SKM-1 treated with dmso at 0.1 percent for 144 hours (cell line): ENCODE data around the gene NBEAL2.

Experiments
- DNase-seq: peaks from one replicate; lab custom pipeline; 2025; ENCODE audit not compliant: unreplicated experiment; lab: John Stamatoyannopoulos, UW

The NBEAL2 gene

DNA sequence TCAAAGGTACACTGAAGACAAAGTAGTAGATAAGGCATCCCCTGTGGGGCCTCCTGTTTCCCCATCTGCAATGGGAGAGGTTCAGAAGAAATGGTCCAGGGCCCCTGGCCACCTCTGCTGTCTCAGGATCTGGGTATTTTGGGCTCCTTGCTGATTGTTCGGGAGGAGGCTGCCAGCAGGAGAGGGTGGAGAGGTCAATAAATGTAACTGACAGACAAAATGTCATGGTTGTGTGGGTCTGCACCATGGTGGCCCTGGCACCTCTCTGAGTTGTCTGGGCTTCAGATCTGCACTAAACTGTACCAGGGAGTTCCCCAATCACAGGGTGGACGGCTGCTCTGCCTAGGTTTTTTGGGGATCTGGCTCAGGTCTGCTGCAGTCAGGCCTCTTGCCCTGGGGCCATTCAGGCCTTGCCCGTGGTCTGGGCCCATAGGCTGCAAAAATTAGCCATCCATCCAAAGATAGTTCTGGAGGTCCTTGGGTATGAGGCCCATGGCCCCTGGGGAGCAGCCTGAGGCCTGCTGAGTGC lies 7.4 kb downstream of the NBEAL2 start:
- DNase-seq: no peak

DNA sequence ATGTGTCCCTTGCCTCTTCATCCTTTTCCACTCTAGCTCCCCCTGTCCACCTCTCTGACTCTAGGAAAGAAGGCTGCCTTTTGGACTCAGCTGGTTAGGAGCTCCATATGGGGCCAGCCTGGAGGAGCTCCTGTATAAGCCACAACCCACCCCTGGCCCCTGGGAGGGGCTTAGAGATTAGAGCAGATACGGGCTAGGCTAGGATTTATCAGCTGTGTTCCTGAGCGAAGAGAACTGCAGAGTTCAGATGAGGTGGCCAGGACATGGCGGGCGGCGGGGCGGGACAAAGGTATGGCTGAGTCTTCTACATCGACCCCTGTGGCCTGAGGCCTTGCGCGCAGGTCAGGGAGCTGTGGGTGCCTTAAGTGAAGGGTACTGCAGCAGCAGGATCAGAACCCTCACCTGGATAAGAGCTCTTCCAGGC lies 7.9 kb downstream of the NBEAL2 start:
- DNase-seq: no peak

DNA sequence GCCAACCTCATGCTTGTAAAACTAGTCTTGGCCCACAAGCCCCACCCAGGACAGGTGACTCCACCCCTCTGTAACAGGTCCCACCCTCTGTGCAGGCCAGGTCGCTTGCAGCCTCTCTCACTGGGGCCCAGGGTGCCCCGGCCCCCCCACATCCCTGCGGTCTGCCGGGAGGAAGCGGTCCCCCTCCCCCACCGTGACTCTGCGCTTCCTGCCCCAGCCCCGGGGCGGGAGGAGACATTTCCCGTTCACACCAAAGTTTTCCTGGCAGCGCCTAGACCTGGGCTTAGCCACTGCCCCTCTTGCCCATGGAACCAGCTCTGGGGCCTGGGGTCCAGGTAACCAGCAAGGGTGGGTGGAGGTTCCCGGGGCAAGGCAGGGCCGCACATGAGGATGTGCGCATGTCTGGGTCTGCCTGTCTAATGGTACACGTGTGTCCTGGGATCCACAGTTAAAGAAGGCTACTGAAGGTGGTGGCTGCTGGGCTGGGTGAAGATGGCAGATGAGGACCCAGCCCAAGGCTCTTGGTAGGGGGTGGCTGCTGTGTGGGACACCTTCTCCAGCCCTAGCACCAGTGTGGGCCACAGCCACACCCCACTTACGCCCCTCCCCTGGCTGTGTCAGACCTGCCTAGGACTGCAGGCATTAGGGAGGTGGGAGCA lies 8.4 kb downstream of the NBEAL2 start:
- peak; percentile 94 for DNase-seq

DNA sequence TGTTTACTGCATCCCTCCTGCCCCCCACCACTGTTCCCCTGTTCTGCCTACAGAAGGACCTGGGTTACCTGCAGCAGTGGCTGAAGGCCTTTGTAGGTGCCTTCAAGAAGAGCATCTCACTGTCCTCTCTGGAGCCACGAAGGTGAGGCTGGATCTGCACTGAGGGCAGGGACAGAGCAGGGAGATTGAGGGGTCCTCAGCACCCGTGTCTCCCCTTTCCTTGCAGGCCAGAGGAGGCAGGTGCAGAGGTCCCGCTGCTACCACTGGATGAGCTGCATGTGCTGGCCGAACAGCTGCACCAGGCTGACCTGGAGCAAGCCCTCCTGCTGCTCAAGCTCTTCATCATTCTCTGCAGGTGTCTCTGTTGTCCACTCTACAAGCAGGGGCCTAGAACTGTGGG lies 9.2 kb downstream of the NBEAL2 start:
- DNase-seq: no peak

DNA sequence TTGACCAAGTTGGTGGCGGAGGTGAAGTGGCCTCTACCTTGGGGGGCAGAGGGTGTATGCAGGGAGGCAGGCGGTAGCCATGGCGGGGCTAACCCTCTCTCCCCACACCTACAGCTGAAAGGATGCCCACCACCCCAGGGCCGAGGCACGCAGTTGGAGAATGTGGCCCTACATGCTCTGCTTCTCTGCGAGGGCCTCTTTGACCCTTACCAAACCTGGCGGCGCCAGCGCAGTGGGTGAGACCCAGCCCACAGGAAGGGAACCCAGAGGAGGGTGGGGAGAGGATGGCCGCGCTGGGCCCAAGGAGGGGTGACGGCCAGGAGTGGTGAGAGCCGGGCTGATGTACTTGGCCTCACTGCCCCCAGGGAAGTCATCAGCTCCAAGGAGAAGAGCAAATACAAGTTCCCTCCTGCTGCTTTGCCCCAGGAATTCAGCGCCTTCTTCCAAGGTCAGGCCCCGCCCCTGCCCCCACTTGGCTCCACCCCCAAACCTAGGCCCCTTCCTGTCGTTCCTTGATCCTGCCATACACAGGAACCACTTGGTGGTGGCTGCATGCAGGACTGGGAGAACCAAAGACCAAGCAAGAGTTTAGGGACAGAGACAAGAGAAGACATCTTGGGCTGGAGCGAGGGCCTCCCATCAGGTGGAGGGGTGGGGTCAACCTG lies 9.8 kb downstream of the NBEAL2 start:
- DNase-seq: no peak

DNA sequence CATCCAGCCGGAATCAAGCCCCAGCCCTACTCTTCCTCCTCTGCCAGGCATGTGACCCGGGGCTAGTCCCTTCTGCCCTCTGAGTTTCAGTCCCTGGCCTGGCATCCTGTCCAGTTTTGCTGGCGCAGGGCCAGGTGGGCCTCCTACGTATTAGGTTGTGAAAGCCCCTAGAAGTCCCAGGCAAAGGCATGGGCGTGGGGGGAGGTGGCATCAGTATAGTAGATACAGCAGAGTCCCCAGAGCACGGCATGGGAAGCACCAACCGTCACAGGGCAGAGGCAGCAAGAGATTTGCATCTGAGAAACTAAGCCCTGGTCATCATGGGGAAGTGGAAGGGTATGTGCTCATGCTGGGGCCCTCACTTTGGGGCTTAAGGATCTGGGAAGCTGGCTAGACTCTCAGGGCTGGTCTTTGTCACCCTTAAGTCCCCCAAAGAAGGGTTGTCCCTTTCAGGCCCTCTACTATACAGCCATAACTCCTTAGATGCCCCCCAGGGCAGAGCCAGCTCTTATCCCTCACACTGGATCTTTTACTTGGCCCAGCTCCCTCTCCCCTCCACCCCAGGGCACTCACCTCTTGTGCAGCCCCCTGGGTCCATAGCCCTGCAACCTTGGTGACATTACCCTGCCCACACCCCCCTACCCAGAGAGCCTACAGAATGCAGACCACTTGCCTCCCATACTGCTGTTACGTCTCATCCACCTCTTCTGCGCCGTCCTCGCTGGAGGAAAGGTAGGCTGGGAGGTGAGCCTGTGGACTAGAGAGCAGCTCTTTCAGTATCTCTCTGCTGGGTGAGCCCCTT lies 11.3 kb downstream of the NBEAL2 start:
- no peak for DNase-seq

DNA sequence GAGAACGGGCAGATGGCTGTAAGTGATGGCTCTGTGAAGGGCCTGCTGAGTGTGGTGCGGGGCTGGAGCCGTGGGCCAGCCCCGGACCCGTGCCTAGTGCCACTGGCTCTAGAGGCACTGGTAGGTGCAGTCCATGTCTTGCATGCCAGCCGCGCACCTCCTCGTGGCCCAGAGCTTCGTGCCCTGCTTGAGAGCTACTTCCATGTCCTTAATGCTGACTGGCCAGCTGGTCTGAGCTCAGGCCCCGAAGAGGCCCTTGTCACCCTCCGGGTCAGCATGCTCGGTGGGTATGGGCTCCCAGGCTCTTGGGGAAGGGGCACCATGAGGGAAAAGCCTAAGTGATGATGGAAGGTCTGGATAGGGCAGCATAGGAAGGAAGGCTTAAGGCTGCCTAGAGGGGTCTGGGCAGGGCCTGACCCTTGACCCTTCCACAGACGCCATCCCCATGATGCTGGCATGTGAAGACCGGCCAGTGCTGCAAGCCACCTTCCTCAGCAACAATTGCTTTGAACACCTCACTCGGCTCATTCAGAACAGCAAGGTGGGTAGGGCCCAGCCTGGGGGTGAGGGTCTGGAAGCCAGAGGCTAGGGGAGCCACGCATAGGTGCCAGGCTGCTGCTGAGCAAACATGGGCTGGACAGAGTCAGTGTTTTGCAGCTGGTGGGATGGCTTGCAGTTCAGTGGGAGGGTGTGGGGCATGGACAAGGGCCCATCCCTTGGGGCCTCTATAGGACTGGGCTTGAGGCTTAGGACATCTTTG lies 12.1 kb downstream of the NBEAL2 start:
- no peak for DNase-seq

DNA sequence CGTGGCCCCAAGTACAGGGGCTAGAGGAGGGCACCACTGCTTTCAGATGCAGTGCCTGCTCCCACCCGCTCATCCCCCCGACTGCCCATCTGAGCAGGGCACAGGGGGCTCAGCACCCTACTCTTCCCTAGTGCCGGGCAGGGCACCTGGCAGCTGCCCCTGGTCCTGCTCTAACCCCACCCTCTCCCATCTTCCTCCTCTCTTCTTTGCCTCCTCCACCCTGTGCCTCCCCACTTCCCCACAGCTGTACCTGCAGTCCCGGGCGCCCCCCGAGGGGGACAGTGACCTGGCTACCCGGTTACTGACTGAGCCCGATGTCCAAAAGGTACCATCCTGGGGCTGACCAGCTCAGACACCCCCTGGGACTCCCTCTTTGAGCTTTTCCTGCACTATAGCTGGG lies 12.8 kb downstream of the NBEAL2 start:
- DNase-seq: no peak

DNA sequence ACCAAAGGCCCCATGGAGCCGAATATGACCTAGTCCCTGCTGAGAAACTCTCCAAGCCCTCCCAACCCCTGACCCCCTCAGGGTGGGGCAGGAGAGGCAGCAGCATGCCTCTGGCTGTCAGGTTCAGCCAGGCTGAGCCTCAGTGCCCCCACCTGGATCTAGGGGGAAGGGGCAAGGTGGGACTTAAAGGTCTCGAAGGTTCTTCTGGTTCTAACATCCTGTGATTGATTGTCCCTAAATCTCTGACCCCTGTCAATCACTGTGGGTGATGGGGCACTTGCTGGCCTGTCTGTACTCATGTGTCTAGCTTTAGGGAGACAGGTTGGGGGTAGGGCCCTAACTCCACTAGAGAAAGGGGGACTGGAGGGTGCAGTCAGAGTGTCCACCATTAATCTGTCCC lies 13.8 kb downstream of the NBEAL2 start:
- DNase-seq: no peak

DNA sequence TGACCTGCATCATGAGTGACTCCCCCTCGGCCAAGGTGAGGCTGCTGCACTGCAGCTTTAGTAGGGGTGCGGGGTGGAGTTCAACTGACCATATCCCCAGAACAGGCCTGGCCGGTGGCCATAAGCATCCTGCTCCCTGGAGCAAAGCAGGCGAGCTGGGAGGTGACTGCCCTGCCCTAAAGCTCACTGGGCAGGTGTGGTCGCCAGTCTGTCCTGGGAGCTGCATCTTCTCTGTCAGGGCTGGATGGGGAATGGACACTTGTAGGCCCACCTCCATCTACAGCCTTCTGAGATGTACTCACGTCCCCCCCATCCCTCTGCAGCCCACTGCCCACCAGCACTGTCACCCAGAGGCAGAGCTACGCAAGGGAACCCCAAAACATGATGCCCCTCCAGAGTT lies 14.5 kb downstream of the NBEAL2 start:
- no peak for DNase-seq

DNA sequence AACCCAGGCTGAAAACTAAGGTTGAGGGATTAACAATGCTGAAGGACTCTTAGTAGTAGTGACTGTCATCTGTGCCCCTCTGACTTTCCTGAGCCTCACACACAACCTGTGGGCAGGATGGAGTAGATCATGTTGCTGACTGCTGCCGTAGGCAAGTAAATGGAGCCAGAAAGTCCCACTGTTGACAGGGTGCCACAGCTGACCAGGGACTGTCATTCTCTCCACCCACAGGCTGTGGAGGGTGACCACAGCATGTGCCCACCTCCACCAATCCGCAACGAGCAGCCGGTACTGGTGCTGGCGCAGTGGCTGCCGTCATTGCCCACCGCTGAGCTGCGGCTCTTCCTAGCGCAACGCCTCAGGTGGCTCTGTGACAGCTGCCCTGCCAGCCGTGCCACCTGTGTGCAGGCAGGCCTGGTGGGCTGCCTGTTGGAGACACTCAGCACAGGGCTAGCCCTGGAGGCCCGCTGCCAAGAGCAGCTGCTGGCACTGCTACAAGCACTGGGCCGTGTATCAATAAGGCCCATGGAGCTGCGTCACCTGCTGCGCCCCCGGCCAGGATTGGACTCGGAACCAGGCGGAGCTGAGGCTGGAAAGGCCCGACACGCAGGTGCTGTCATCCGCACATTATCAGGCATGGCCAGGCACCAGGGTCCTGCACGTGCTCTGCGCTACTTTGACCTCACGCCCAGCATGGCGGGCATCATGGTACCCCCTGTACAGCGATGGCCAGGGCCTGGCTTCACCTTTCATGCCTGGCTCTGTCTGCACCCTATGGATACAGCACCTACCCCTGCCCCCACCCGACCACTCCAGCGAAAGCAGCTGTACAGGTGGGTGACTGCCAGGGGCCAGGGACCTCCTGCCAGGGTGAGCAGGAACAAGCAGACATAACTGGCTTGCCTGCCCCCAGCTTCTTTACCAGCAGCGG lies 15.6 kb downstream of the NBEAL2 start:
- no peak for DNase-seq

DNA sequence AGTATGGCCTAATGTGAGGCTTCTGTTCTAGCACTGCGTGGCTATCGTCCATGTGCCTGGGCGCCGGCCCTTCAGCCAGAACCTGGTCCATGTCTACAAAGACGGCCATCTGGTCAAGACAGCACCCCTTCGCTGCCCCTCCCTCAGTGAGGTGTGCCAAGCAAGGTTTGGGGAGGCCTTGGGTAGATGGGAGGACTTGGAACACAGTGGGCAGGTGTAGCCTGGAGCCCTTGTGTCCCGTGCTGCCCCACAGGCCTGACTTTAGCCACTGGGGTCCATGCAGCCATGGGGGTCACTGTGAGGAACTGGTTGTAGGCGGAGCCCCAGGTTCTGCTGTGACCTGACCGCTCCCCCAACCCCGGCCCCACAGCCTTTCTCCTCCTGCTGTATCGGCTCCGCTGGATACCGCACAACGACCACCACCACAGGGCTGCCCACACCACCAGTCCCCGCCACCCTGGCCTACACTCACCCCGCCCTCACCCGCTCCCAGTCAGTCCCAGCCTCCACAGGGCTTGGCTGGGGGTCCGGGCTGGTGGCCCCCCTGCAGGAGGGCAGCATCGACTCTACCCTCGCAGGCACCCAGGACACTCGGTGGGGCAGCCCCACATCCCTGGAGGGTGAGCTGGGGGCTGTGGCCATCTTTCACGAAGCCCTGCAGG lies 16.6 kb downstream of the NBEAL2 start:
- no peak for DNase-seq

DNA sequence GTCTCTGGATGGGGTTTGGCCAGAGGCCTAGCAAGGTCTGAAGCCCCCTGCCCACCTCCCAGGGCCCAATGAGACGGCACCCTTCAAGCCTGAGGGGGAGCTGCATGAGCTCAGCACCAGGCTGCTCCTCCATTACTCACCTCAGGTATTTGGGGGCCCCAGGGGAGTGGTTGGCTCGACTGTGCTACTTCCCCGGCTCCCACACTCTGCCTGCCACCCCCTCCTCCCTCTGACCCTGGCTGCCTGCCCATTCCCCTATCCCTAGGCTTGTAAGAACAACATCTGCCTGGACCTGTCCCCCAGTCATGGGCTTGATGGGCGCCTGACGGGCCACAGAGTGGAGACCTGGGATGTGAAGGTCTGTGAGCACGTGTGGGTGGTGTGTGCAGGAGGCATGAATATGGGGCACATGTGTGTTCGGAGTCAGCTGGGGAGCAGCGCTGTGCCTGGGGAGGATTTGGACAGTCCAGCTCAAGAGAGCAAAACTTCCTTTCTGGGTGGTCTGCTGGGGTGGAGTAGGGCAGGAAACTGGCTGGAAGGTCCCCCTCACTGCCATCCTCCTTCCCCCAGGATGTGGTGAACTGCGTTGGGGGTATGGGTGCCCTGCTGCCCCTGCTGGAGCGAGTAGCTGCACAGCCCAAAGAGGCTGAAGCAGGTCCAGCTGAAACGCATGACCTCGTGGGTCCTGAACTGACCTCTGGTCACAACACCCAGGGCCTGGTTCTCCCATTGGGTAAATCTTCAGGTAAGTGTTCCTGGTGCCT lies 17.4 kb downstream of the NBEAL2 start:
- no peak for DNase-seq

DNA sequence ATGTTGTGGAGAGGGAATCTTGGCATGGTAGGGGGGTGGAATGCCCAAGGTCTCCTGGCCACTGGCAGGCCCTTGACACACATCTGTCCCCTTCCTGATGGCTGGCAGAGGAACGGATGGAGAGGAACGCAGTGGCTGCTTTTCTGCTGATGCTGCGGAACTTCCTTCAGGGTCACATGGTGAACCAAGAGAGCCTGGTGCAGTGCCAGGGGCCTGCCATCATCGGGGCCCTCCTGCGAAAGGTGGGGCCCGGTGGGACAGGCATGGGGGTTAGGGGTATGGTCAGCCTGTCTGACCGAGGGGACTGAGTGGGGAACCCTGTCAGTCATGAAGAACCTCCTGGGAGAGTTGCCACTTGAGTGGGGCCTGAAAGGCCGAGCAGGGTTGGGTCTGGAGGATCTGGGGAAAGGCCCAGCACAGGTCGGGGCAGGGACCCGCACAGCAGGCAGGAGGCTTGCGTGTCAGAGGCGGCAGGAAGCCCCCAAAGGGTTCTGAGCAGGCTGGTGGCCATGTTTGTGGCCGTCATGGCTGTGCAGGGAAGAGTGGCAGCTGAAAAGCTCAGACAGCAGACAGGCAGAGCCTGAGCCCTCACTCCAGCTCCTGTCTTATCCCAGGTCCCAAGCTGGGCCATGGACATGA lies 18.1 kb downstream of the NBEAL2 start:
- DNase-seq: no peak

DNA sequence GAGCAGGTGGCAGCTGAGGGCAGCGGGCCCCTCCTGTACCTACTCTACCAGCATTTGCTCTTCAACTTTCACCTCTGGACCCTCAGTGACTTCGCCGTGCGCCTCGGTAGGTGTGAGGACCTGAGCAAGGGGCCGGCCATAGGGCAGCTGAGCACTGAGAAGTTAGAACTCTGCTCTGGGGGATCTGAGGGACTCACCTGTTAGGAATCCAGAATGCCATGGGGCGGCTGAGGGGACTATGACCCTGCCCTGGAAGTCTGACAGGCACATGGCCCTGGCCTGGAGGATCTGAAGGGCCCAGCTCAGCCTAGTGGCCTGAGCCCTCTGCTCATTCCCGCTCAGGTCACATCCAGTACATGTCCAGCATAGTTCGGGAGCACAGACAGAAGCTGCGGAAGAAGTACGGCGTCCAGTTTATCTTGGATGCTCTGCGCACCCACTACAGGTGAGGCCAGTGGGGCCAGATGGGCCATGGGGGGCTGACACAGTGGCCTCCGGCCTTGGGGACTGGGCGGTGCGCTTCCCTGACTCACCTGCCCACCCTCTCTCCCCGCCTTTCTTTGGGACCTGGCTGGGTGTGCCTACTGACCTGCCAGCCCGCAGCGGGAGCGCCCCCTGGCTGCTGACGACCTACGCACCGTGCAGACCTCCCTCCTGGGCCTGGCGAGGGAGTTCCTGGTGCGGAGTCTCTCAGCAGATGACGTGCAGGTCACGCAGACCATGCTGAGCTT lies 18.8 kb downstream of the NBEAL2 start:
- peak; percentile 17 for DNase-seq

DNA sequence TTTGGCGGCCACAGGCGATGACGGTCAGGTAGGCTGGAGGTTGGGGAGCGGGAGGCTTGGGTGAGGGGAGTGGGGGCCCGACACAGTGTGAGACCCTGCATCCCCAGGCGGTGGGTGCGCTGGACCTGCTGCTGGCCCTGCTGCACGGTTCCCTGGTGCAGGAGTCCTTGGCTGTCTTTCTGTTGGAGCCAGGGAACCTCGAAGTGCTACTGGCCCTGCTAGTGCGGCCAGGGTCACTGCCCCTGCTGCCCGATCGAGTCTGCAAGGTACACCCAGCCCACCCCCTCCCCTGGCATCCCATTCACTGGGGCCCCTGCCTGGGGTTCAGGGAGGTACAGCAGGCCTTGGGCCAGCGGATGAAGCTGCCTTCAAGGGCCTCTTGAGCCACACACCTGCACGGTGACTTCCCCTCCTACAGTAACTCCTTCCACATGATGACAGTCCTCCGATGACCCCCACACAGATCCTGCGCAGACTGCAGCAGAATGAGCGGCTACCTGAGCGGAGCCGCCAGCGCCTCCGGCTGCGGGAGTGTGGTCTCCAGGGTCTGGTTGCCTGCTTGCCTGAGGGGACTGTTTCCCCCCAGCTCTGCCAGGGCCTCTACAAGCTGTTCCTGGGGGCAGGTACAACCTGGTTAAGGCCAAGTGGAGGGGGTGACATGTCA lies 19.5 kb downstream of the NBEAL2 start:
- DNase-seq: no peak

DNA sequence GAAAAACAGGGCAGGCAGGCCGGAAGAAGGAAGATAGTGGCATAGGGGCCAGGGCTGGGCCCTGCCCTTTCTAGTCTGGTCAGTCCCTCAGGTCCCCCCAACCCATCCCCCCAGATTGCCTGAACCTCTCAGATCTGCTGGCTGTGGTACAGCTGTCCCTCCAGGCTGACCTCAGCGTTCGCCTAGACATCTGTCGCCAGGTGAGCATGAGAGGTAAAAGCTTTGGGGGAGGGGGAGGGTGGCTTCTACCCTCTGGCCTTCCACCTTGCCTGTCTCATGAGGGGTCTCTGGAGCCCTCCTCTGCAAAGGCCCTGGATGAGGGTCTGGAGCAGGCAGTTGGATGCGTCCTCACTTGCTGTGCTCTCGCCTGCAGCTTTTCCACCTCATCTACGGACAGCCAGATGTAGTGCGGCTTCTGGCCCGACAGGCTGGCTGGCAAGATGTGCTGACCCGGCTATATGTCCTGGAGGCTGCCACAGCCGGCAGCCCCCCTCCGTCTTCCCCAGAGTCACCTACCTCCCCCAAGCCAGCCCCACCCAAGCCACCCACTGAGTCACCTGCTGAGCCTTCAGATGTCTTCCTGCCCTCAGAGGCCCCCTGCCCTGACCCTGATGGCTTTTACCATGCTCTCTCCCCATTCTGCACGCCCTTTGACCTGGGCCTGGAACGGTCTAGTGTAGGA lies 20.2 kb downstream of the NBEAL2 start:
- DNase-seq: no peak
